ENCODE data around the gene LPIN1. TPM values are rescaled to one million over a fixed set of nuclear protein-coding genes. Genes with fewer than 3 reads are reported as not detected.

LPIN1 gene
- total RNA-seq, 1 donor from 2014 or later: 43.9 TPM

- H3K4me1 Mint-ChIP-seq: peaks cover 84% of the 10 kb centered on the region
- H3K27ac Mint-ChIP-seq (ENCODE audit: unreplicated experiment): peak overlapping the region; percentile 32
- H3K36me3 Mint-ChIP-seq (ENCODE audit: low read depth): no peaks in the 10 kb centered on the region
- no peaks in the 10 kb centered on the region for H3K9me3 Mint-ChIP-seq
- peak overlapping the region; percentile 76 for H3K4me3 Mint-ChIP-seq
- peaks cover 3% of the 10 kb centered on the region for H3K27me3 Mint-ChIP-seq (ENCODE audit: low read depth)
- no peak for TF ChIP-seq CTCF (conservative IDR thresholded peaks at IDR 0.05)
- DNase-seq (ENCODE audit: low read depth, low spot score): no peak
These were observed 638 bp upstream of the LPIN1 start for GRCh38 chr2:11745613-11746375.

GRCh38 chr2:11746807-11747459 lies 501 bp downstream of the LPIN1 start:
- H3K9me3 Mint-ChIP-seq: no peaks in the 10 kb centered on the region
- H3K4me3 Mint-ChIP-seq: peak overlapping the region; percentile 87
- peaks cover 3% of the 10 kb centered on the region for H3K27me3 Mint-ChIP-seq (ENCODE audit: low read depth)
- TF ChIP-seq CTCF (conservative IDR thresholded peaks at IDR 0.05): no peak
- H3K27ac Mint-ChIP-seq (ENCODE audit: unreplicated experiment): peak overlapping the region; percentile 31
- peaks cover 2% of the 10 kb centered on the region for H3K36me3 Mint-ChIP-seq (ENCODE audit: low read depth)
- peaks cover 84% of the 10 kb centered on the region for H3K4me1 Mint-ChIP-seq
- DNase-seq (ENCODE audit: low read depth, low spot score): no peak

- H3K9me3 Mint-ChIP-seq: no peaks in the 10 kb centered on the region
- DNase-seq (ENCODE audit: low read depth, low spot score): no peak
- peak overlapping the region; percentile 91 for H3K27ac Mint-ChIP-seq (ENCODE audit: unreplicated experiment)
- H3K27me3 Mint-ChIP-seq (ENCODE audit: low read depth): peaks cover 3% of the 10 kb centered on the region
- peaks cover 78% of the 10 kb centered on the region for H3K4me1 Mint-ChIP-seq
- H3K4me3 Mint-ChIP-seq: peak overlapping the region; percentile 87
- TF ChIP-seq CTCF (conservative IDR thresholded peaks at IDR 0.05): no peak
- peaks cover 2% of the 10 kb centered on the region for H3K36me3 Mint-ChIP-seq (ENCODE audit: low read depth)
These were observed 1.8 kb downstream of the LPIN1 start for GRCh38 chr2:11748018-11748860.

- Mint-ChIP-seq H3K4me3 (peak overlapping the region; percentile 72), H3K9me3 (no peaks in the 10 kb centered on the region), H3K4me1 (peaks cover 79% of the 10 kb centered on the region), H3K27ac (ENCODE audit: unreplicated experiment) (no peak overlapping the region), H3K36me3 (ENCODE audit: low read depth) (peaks cover 2% of the 10 kb centered on the region), H3K27me3 (ENCODE audit: low read depth) (peaks cover 3% of the 10 kb centered on the region)
- TF ChIP-seq CTCF (conservative IDR thresholded peaks at IDR 0.05): no peak
- DNase-seq (ENCODE audit: low read depth, low spot score): no peak
These were observed 2.6 kb downstream of the LPIN1 start for GRCh38 chr2:11748861-11749645.
